Cardiac fibroblast (primary cell): ENCODE results near the gene NRIP1.

Source experiments
- DNase-seq, 2 donors: peaks; one replicate each; pipeline versions ENCODE4 v3.0.0 to v3.0.0-alpha.2; 2010; ENCODE audit warnings: low read depth in 2 of 2
- H3K4me3 ChIP-seq, 2 donors: replicated peaks in 1 of 2; 1 replicate in 1 of 2; 2 replicates in 1 of 2; pipeline ENCODE4 v1.5.1; 2011; ENCODE audit warnings: low read depth in 2 of 2, low read length in 2 of 2, mild to moderate bottlenecking in 2 of 2, moderate library complexity in 1 of 2
- TF ChIP-seq, protein P1 (sequence below): IDR thresholded peaks from one replicate; pipeline ENCODE4 v1.5.1; 2011; ENCODE audit warnings: low read depth, mild to moderate bottlenecking, low read length, inconsistent platforms

Gene NRIP1

DNA sequence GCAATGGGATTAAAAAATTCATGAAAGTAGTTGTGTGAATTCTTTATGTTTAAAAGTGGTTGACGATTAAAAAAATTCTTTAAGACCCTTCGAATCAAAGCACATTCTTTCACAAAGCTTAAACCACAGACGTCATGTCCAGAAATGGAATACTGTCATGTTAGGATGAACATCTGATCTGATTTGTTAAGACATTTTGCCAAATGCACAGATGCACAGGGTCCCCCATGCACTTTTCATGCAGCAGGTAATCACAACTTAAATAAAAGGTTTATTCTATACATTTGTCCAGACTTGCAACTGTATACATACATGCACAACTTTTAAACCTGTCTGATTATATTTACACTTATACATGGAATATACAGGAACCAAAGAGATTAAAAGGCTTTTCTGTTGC lies 103.3 kb downstream of the NRIP1 start:
- TF ChIP-seq, protein P1, sequence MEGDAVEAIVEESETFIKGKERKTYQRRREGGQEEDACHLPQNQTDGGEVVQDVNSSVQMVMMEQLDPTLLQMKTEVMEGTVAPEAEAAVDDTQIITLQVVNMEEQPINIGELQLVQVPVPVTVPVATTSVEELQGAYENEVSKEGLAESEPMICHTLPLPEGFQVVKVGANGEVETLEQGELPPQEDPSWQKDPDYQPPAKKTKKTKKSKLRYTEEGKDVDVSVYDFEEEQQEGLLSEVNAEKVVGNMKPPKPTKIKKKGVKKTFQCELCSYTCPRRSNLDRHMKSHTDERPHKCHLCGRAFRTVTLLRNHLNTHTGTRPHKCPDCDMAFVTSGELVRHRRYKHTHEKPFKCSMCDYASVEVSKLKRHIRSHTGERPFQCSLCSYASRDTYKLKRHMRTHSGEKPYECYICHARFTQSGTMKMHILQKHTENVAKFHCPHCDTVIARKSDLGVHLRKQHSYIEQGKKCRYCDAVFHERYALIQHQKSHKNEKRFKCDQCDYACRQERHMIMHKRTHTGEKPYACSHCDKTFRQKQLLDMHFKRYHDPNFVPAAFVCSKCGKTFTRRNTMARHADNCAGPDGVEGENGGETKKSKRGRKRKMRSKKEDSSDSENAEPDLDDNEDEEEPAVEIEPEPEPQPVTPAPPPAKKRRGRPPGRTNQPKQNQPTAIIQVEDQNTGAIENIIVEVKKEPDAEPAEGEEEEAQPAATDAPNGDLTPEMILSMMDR, result no peak
- no peak for DNase-seq
- no peak overlapping the region for H3K4me3 ChIP-seq

DNA sequence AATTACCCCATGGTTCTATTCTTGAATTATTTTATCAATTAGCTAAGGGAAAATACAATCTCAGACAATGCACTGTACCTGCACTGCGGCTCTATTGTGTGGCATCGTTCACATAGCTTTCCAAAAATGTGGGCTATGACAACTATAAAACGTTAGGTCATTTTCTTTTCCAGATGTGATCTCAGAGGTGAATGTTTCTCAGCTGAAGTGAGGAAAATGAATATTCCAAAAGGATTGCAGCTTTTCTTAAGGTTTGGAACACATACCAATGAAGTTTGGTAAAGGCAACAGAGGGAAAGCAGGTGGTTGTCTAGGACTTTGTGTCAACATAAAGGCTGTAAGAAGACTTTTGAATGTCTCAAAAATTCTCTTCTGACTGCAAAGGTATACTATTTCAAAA lies 105.5 kb downstream of the NRIP1 start:
- TF ChIP-seq, protein P1, result no peak
- DNase-seq, result no peak

DNA sequence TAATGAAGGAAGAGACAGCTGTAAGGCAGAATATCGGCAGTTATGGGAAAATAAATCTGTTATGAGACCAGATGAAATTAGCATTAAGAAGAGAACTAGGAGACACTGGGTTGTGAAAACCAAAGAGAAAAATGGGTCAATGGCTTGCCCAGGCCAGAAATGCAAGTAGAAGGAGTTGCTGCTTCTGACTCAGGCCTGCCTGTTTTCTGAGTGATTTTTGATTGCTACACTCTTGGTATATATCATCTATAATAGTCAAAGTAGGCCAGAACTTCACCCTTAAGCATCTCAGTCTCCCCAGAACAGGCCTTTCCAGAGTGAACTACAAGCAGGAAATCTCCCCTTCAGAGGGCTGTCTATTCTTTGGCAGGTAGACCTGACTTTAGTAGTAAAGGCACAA lies 107.0 kb downstream of the NRIP1 start:
- no peak overlapping the region for H3K4me3 ChIP-seq
- DNase-seq, result no peak
- TF ChIP-seq, protein P1, result no peak

More for the DNA sequence above, 105.5 kb downstream of the NRIP1 start:
- no peak overlapping the region for H3K4me3 ChIP-seq

DNA sequence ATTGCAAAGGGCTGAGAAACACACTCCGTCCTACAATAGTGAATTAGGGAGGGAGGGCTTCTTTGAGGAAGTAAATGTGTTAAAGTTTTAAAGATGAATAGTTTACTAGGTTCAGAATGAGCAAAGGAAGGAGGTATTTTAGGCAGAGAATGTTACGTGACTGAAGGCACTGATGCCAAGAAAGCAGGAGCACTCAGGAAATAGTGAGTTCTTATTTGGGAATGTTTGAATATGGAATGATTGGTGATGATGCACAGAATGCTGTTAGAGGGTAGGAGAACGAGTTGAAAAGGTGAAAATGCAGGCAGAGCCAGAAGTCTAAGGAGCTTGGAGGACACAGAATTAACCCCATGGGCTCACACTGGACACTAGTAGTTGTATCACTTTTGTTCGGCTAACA lies 108.0 kb downstream of the NRIP1 start:
- TF ChIP-seq, protein P1, result no peak
- H3K4me3 ChIP-seq, result no peak overlapping the region
- peak; percentile 69 to 79 for DNase-seq

DNA sequence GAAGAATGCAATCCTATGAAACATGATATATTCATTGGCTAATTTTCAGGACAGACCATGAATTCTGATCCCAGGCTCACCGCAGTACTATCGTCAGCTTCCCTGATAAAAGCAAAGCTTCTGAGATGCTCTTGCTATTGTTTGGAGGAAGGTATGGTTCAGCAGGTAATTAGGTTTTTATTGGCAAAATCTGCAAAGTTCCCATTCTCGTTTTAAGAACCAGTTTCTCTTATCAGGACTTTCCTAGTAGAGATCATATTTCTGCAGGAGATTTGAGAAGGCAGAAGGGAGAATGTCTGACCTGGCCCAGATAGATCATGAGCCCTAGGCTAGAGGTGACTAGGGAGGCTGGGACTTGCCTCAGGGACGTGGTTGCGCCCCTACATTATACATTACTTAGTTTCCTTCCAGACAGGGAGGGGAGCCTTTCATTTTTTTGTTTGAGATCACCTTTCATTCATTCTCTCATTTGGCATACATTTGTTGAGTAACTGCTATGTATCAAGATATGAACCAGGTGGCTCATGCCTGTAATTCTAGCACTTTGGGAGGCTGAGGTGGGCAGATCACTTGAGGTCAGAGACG lies 108.8 kb downstream of the NRIP1 start:
- DNase-seq, result no peak
- H3K4me3 ChIP-seq, result no peak overlapping the region
- TF ChIP-seq, protein P1, result no peak

DNA sequence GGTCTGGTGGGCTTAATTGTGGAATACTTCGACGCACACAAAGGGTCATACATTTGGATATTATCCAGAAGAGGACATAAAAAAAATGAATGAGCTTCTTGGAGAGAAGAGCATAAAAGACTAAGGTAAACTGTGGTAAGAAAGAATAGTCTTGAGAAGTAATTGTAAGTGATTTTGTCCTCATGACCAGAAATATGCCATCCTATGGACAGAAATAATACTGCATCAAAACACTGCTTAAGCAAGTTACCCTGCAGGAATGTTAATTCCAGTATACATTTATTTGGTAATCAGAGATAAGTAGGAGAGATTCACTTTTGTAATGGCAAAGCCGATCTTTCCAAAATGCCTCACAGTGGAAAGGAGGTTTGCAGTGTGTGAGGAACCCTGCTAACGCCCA lies 111.9 kb downstream of the NRIP1 start:
- TF ChIP-seq, protein P1, result no peak
- DNase-seq, result peak in 1 of 2 donors; percentile 16

DNA sequence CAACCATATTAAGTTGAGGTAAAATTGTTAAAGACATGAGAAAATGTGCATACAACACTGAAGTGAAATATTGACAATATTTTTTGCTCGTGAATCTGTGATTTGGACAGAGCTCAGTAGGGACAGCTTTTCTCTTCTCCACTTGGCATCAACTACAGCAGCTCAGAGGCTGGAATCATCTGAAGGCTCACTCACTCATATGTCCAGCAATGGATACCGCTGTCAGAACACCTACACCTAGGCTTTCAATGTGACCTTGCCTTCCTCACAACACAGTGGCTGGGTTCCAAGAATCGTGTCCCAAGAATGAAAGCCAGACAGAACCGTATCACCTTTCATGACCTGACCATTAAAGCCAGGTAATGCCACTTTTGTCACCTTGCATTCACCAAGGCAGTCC lies 115.2 kb downstream of the NRIP1 start:
- no peak overlapping the region for H3K4me3 ChIP-seq
- no peak for DNase-seq
- TF ChIP-seq, protein P1, result no peak

More for the DNA sequence above, 111.9 kb downstream of the NRIP1 start:
- H3K4me3 ChIP-seq, result no peak overlapping the region
